Keratinocyte (primary cell): ENCODE results near the gene GTF3C1. TPM values are rescaled to one million over a fixed set of nuclear protein-coding genes. Genes with fewer than 3 reads are reported as not detected.
A peak's percentile ranks its signal among the peaks of the same experiment; 100 is the strongest.

Experiments
- DNase-seq: peaks from one replicate; pipeline ENCODE4 v3.0.0-alpha.2; 2011; ENCODE audit warnings: low read depth, missing footprints, low spot score
- FAIRE-seq: peaks from 2 replicates; lab custom pipeline; 2011; peaks lifted over from hg19 to GRCh38; lab: Jason Lieb, UNC
- H2AFZ ChIP-seq: 2 replicates; pipeline ENCODE4 v1.6.0; 2012; ENCODE audit warnings: low read length, control low read depth, inconsistent platforms; ENCODE audit not compliant: control insufficient read depth
- H3K27ac ChIP-seq: 2 replicates; pipeline ENCODE4 v1.5.1; 2011; ENCODE audit warnings: low read length; ENCODE audit not compliant: control insufficient read depth, insufficient read depth
- H3K27me3 ChIP-seq: 3 replicates; pipeline ENCODE4 v1.6.0; 2011; ENCODE audit warnings: low read length; ENCODE audit not compliant: control insufficient read depth, insufficient read depth; ENCODE audit errors: extremely low read depth
- H3K36me3 ChIP-seq, 2 experiments: 2 replicates in 1 of 2; 3 replicates in 1 of 2; pipeline ENCODE4 v1.5.1; 2011; ENCODE audit warnings: low read length in 2 of 2, mild to moderate bottlenecking in 1 of 2; ENCODE audit not compliant: control insufficient read depth in 2 of 2, insufficient read depth in 2 of 2; ENCODE audit errors: extremely low read depth in 1 of 2
- H3K4me1 ChIP-seq: 3 replicates; pipeline ENCODE4 v1.5.1; 2011; ENCODE audit warnings: low read length; ENCODE audit not compliant: control insufficient read depth, insufficient read depth; ENCODE audit errors: extremely low read depth
- H3K4me2 ChIP-seq: 3 replicates; pipeline ENCODE4 v1.6.0; 2011; ENCODE audit warnings: low read depth, low read length; ENCODE audit not compliant: control insufficient read depth, insufficient read depth; ENCODE audit errors: extremely low read depth
- H3K4me3 ChIP-seq, 3 experiments: fragments of 200-600 bp in 1 of 3; sonication (generic) in 1 of 3; 2 replicates in 2 of 3; 3 replicates in 1 of 3; pipeline ENCODE4 v1.5.1; 2011 to 2016; ENCODE audit warnings: low read length in 3 of 3, mild to moderate bottlenecking in 3 of 3, control low read depth in 2 of 3, inconsistent platforms in 1 of 3, low read depth in 1 of 3, mixed read lengths in 1 of 3, mixed run types in 1 of 3, moderate library complexity in 1 of 3; ENCODE audit not compliant: control insufficient read depth in 2 of 3, insufficient read depth in 2 of 3; ENCODE audit errors: extremely low read depth in 1 of 3
- H3K79me2 ChIP-seq: 2 replicates; pipeline ENCODE4 v1.6.0; 2012; ENCODE audit warnings: low read length; ENCODE audit not compliant: control insufficient read depth, insufficient read depth
- H3K9ac ChIP-seq: 3 replicates; pipeline ENCODE4 v1.6.0; 2011; ENCODE audit warnings: low read length; ENCODE audit not compliant: control insufficient read depth, insufficient read depth; ENCODE audit errors: extremely low read depth
- H3K9me1 ChIP-seq: 3 replicates; pipeline ENCODE4 v1.6.0; 2011; ENCODE audit warnings: low read length; ENCODE audit not compliant: control insufficient read depth, insufficient read depth; ENCODE audit errors: extremely low read depth
- H3K9me3 ChIP-seq: 2 replicates; pipeline ENCODE4 v1.5.1; 2012; ENCODE audit warnings: low read depth, low read length; ENCODE audit not compliant: control insufficient read depth
- H4K20me1 ChIP-seq: 3 replicates; pipeline ENCODE4 v1.6.0; 2011; ENCODE audit warnings: low read length; ENCODE audit not compliant: control insufficient read depth, insufficient read depth; ENCODE audit errors: extremely low read depth
- CTCF ChIP-seq, 3 experiments: IDR thresholded peaks in 1 of 3; conservative IDR thresholded peaks in 1 of 3; optimal IDR thresholded peaks in 1 of 3; 2 replicates in 2 of 3; 3 replicates in 1 of 3; pipeline versions ENCODE3 to v1.5.1; 2011; ENCODE audit warnings: low read length in 3 of 3, mild to moderate bottlenecking in 3 of 3, moderate library complexity in 2 of 3, control low read depth in 1 of 3, inconsistent platforms in 1 of 3; ENCODE audit not compliant: insufficient read depth in 2 of 3; ENCODE audit errors: extremely low read depth in 1 of 3
- EZH2 ChIP-seq: IDR thresholded peaks from one replicate; pipeline ENCODE4 v1.6.1; 2012; ENCODE audit warnings: inconsistent platforms, mild to moderate bottlenecking, low read length, moderate library complexity
- dilution Hi-C: fragments of 300-500 bp; cut with MboI; formaldehyde crosslinking; loops from one replicate; pipeline ENCODE4 v1.7.0; 2020; ENCODE audit warnings: low sequenced_read_pairs; ENCODE audit not compliant: extremely low pct_ligation_motif_present
- polyA plus RNA-seq, 5 experiments: library from polyadenylated mRNA; depleted of rRNA in 3 of 5; stranded (reverse) in 3 of 5; stranded (forward) in 1 of 5; unstranded in 1 of 5; fragments of >200 nt; gene quantifications; 1 replicate in 1 of 5; 2 replicates in 3 of 5; 3 replicates in 1 of 5; pipeline versions ENCODE4 v1.2.1 to v1.2.3, GENCODE V29; 2011 to 2012; ENCODE audit warnings: missing spikeins in 2 of 5, low read depth in 1 of 5, low replicate concordance in 1 of 5

Gene GTF3C1
- polyA plus RNA-seq, 1 donor (not counting 4 experiments of a cell fraction or from before 2014, with no cell fraction given): 23.5 TPM

- dilution Hi-C loops: no loop called here
Observed at GRCh38 chr16:27444015-27444414, 105.7 kb downstream of the GTF3C1 start.

GRCh38 chr16:27441998-27442397 lies 107.7 kb downstream of the GTF3C1 start:
- Histone ChIP-seq H2AFZ (no peak overlapping the region), H3K27ac (no peak overlapping the region), H3K9me3 (peaks cover 6% of the 10 kb centered on the region), H3K9ac (no peak overlapping the region), H3K27me3 (no peaks in the 10 kb centered on the region), H4K20me1 (no peaks in the 10 kb centered on the region), H3K4me3 (no peak overlapping the region), H3K4me1 (peaks cover 4% of the 10 kb centered on the region), H3K4me2 (no peak overlapping the region), H3K79me2 (no peaks in the 10 kb centered on the region), H3K36me3 (no peaks in the 10 kb centered on the region), H3K9me1 (no peaks in the 10 kb centered on the region)
- FAIRE-seq (no peak), DNase-seq (no peak)
- dilution Hi-C loops: no loop called here
- TF ChIP-seq CTCF (optimal IDR thresholded peaks at IDR 0.05 in 1 of 3, IDR thresholded peaks at IDR 0.05 in 1 of 3, conservative IDR thresholded peaks at IDR 0.05 in 1 of 3; ENCODE audit: extremely low read depth in 1 of 3, insufficient read depth in 2 of 3, low read length in 3 of 3): no peak
- no peak for TF ChIP-seq EZH2

More at GRCh38 chr16:27444015-27444414, 105.7 kb downstream of the GTF3C1 start:
- no peak overlapping the region for H3K4me3 ChIP-seq
- H3K9ac ChIP-seq: no peak overlapping the region
- no peaks in the 10 kb centered on the region for H4K20me1 ChIP-seq
- H3K27ac ChIP-seq: no peak overlapping the region
- no peak overlapping the region for H3K4me2 ChIP-seq
- H3K27me3 ChIP-seq: peaks cover 2% of the 10 kb centered on the region
- DNase-seq (no peak), FAIRE-seq (peak; percentile 43)
- no peaks in the 10 kb centered on the region for H3K79me2 ChIP-seq
- H3K9me3 ChIP-seq: peaks cover 6% of the 10 kb centered on the region
- no peaks in the 10 kb centered on the region for H3K9me1 ChIP-seq
- TF ChIP-seq CTCF (optimal IDR thresholded peaks at IDR 0.05 in 1 of 3, IDR thresholded peaks at IDR 0.05 in 1 of 3, conservative IDR thresholded peaks at IDR 0.05 in 1 of 3; ENCODE audit: extremely low read depth in 1 of 3, insufficient read depth in 2 of 3, low read length in 3 of 3) (no peak), EZH2 (no peak)
- no peak overlapping the region for H2AFZ ChIP-seq
- peaks cover 4% of the 10 kb centered on the region for H3K4me1 ChIP-seq
- no peaks in the 10 kb centered on the region for H3K36me3 ChIP-seq
